SIG-M5 (cell line): Measurements from ENCODE around the gene SGMS2.
"Not testable (repeated sequence)": the region's sequence is repeated elsewhere in the genome, so short reads cannot be mapped to it uniquely, and the experiment has no call there.

Source experiments
- DNase-seq: peaks from one replicate; lab custom pipeline; 2025; lab: John Stamatoyannopoulos, UW

Gene SGMS2

GRCh38 chr4:107908377-107908776 is 83.6 kb downstream of the SGMS2 start:
- DNase-seq, result no peak

DNA sequence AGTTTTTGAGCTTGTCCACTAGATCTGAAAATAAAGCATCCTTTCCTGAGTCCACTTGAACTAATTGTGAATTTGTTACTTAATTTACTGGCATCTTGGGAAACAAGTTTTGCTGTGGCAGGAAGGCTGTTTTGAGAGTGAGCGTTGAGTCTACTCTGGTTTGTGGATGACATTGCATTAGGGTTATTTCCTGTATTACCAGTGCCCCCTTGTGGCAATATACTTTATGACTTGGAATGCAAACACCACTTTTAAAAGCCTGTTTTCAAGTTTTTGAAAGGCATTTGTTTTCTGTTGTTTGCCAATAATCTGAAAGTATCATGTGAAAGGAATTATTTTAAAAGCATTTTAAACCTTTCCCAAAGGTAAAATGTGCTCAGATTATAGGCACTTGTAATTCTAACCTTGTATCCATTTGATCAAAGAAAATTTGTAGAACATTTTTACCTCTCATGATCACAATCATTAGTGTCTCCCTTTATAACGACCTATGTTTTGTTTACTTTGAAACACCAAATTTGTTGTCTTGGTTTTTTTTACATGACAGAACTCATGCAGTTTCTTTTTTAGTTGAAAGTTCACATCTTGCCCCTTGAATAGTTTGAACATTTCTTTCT is 88.7 kb downstream of the SGMS2 start:
- no peak for DNase-seq

DNA sequence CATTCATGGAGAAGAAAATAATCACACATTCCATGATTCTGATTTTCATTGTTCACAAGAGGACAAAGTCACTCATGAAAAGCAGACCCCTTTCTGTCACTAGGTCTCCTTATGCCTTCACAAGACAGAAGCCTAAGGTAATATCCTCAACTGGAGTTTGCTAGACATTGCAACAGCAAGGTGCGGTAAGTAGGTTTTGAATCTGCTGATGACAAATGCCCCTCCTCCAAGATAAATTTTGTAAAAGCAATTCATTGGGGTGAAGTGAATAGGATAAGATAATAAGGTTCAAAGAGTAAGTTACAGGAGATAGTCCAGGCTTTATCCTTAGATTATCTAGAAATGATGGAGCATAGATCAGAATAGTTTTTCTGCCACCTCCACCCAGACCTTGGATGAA is 90.5 kb downstream of the SGMS2 start:
- DNase-seq, result no peak

- no peak for DNase-seq
Observed at GRCh38 chr4:107916623-107917022, 91.9 kb downstream of the SGMS2 start.

DNA sequence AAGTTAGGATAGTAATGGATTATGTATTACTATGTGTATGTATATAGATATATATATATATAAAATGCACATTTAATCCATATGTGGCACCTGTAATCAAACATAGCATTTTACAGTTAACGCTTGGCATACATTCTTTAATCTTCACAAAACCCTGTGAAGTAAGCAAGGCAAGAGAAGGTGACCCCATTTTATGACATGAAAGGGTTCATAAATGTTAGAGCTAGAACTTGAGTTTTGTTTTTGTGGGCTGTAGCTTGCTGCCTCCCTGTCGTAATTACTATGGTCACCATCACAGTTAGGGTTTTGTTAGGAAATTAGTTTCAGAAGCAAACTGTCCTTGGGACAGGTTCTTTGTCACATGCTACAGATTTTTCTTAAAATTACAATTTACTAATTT is 92.8 kb downstream of the SGMS2 start:
- DNase-seq, result no peak

DNA sequence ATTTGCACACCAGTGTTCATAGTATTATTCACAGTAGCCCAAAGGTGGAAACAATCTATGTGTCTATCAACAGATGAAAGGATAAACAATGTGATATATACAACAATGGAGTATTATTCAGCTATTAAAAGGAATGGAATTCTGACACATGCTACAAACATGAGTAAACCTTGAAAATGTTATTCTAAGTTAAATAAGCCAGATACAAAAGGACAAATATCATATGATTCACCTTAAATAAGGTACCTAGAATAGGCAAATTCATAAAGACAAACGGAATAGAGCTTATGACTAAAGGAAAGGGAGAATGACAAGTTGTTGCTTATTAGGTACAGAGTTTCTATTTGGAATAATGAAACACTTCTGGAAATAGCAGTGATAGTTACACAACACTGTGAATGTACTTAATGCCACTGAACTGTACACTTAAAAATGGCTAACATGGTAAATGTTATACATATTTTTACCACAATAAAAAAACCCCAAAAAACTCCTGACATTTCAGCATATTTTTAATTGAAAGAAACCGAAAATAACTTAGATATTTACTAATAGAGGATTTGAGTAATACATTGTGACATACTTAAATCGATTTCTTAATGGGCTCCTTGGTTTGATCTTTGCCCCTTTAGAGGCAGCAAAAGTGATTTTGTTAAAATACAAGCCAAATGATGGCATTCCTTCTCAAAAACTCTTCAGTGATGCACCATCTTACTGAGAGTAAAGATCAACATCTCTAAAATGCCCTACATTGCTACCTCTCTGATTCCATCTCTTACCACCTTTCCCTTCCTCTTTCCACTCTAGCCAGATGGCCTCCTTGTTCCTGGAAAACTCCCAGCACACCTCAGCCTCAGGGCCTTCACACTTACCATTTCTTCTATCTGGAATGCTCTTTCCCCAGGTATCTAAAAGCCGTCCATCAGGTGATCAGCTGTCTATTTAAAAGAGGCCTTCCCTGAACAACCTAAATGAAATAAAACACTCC is 98.0 kb downstream of the SGMS2 start:
- no peak for DNase-seq

- not testable (repeated sequence) for DNase-seq
Observed at GRCh38 chr4:107925713-107926112, 101.0 kb downstream of the SGMS2 start.

DNA sequence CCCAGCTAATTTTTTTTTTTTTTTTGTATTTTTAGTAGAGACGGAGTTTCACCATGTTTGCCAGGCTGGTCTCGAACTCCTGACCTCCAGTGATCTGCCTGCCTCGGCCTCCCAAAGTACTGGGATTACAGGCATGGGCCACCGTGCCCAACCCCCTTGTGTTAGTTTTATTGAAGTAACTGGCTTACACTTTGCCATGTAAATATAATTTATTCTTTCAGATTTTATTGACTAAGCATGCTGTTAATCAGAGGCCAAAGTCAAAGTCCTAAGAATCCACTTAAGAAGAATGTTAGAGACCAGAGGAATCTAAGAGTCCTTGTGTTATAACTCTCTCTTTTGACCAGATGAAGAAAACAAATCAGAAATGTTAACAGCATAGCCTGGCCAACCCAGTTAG is 102.1 kb downstream of the SGMS2 start:
- not testable (repeated sequence) for DNase-seq

GRCh38 chr4:107930821-107931774 is 106.4 kb downstream of the SGMS2 start, which contains the start of gene CYP2U1:
Gene CYP2U1, plus strand, starts transcription at chr4:107931549. Its CDS starts 95 bp downstream, at chr4:107931644.
- DNase-seq, result no peak

DNA sequence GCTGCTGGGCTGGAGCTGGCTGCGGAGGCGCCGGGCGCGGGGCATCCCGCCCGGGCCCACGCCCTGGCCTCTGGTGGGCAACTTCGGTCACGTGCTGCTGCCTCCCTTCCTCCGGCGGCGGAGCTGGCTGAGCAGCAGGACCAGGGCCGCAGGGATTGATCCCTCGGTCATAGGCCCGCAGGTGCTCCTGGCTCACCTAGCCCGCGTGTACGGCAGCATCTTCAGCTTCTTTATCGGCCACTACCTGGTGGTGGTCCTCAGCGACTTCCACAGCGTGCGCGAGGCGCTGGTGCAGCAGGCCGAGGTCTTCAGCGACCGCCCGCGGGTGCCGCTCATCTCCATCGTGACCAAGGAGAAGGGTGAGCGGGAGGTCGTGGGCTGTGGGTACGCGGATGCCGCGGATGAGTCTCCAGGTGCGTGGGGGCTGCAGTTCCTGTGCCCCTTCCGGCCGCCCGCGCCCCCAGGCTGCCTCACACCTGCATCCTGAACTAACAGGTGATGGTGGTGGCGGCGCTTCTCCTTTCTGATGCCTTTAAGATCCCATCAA is 107.1 kb downstream of the SGMS2 start:
- DNase-seq, result no peak

DNA sequence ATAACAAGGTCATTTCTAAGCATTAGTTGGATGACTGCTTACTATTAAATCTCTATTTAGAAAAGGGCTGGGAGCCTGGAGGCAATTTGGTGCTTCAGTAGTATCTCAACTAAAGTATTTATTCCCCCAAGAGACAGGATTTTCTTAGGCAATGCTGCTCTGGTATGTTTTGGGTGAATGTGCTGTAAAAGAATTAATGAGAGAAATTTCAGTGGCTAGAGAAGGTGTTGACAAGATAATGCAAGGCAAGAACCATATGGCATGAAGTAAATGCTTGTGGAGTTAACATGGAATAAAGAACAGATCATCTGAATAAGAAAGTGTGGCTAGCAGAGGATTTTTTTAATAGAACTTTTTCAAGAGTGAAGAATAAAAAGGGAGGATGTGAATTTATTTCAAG is 110.5 kb downstream of the SGMS2 start:
- no peak for DNase-seq

DNA sequence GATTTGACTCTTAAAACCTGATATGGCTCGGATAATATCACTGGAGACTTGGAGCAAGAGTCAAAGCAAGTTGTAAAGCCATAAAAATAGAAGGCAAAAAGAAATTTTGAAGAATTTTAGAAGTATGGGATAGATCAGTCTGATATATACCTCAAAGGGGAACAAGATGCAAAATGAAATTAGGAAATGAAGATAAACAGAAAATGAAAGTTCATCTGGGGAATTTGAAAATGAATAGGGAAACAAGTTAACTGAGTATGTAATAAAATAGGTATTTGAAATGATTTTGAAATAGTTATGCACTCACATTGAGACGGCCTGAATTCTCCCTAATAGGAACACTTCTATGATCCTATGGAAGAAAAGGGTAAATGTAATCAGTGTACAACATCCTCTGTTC is 112.3 kb downstream of the SGMS2 start:
- no peak for DNase-seq

GRCh38 chr4:107939307-107939706 is 114.6 kb downstream of the SGMS2 start:
- no peak for DNase-seq

- DNase-seq, result no peak
Observed at GRCh38 chr4:107945809-107946208, 121.1 kb downstream of the SGMS2 start.

DNA sequence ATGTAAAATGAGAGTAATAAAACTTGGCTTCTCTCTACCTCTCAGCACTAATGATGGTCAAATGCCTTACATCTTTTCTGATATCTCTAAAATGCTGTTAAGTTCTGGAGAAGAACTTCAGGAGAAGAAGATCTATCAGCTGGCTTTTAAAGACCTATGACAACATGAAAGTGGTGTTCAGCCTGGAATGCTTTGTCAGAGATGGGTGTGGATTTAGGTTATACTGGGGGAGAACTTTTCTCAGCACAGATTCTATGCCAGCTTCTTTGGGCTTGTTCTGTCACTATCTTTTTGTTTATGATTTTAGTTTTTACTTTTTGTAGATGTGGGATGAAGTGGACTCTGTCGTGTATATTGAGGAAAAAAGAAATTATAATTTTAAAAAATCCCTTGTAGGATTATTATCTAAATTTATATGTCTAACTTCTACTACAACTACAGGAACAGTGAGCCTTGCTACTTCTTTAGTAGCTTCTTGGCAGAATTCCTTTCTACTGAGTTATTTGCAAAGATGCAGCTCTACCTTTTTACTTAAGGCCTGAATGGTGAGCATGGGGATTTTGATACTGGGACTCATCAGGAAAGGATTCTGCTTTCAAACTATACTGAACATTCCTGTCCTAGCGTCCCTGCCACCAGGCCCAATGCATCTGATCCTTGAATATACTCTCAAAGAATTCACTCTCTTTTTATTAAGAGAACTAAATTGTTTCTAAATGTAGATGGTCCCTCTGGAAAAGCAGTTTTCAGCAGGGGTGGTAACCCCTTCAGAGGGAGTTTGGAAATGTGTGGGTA is 126.2 kb downstream of the SGMS2 start:
- no peak for DNase-seq

GRCh38 chr4:107951551-107951950 is 126.8 kb downstream of the SGMS2 start:
- no peak for DNase-seq

GRCh38 chr4:107956011-107956410 is 131.3 kb downstream of the SGMS2 start:
- DNase-seq, result no peak
